Measurements from ENCODE around the gene ZNF615.

DNA sequence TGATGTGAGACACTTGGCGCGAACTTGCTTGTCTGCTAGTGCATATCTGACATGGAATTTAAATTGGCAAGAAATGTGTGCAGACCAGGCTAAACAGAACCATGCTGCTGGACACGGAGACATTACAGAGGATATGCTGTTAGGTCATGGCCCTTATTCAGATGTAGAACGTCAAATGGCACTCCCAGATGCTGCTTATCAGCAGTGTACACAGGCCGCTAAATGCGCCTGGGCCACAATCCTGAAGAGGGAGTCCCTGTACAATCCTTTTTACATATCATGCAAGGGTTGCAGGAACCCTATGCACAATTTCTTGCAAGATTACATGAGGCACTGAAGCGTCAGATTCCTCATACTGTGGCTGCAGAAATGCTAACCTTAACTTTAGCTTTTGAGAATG is 30.7 kb downstream of the ZNF615 start:
- TF ChIP-seq JUND (IDR thresholded peaks at IDR 0.05) (no peak), FOSL1 (IDR thresholded peaks at IDR 0.05; ENCODE audit: low read depth) (no peak), YY1 (IDR thresholded peaks at IDR 0.05; ENCODE audit: extremely low read depth, insufficient replicate concordance, low read depth, low read length) (no peak), MAX (IDR thresholded peaks at IDR 0.05) (no peak), POLR2AphosphoS5 (IDR thresholded peaks at IDR 0.05; ENCODE audit: low read depth, low read length) (no peak), EZH2phosphoT487 (IDR thresholded peaks at IDR 0.05; ENCODE audit: borderline replicate concordance) (no peak), EZH2 (IDR thresholded peaks at IDR 0.05) (no peak), RAD21 (IDR thresholded peaks at IDR 0.05; ENCODE audit: low read depth) (no peak), TCF7L2 (IDR thresholded peaks at IDR 0.05; ENCODE audit: borderline replicate concordance, extremely low read depth, insufficient read depth, insufficient read length) (no peak), REST (IDR thresholded peaks at IDR 0.05; ENCODE audit: low read depth) (no peak), CEBPB (IDR thresholded peaks at IDR 0.05; ENCODE audit: low read depth) (no peak)
- TF ChIP-seq, protein P1, sequence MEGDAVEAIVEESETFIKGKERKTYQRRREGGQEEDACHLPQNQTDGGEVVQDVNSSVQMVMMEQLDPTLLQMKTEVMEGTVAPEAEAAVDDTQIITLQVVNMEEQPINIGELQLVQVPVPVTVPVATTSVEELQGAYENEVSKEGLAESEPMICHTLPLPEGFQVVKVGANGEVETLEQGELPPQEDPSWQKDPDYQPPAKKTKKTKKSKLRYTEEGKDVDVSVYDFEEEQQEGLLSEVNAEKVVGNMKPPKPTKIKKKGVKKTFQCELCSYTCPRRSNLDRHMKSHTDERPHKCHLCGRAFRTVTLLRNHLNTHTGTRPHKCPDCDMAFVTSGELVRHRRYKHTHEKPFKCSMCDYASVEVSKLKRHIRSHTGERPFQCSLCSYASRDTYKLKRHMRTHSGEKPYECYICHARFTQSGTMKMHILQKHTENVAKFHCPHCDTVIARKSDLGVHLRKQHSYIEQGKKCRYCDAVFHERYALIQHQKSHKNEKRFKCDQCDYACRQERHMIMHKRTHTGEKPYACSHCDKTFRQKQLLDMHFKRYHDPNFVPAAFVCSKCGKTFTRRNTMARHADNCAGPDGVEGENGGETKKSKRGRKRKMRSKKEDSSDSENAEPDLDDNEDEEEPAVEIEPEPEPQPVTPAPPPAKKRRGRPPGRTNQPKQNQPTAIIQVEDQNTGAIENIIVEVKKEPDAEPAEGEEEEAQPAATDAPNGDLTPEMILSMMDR (IDR thresholded peaks at IDR 0.05 in 2 of 3, conservative IDR thresholded peaks at IDR 0.05 in 1 of 3; ENCODE audit: borderline replicate concordance in 1 of 3, insufficient read depth in 1 of 3, low read depth in 2 of 3, low read length in 2 of 3): no peak

Measured in HCT116 (cell line).